Esophagus muscularis mucosa (tissue), 3 donors: ENCODE data around the gene FBXO10.

Experiments
- CTCF ChIP-seq, 3 experiments: fragments of 200-600 bp in 2 of 3; fragments of 450-650 bp in 1 of 3; sonication (generic) in 2 of 3; IDR thresholded peaks; one replicate each; pipeline ENCODE4 v1.5.1; 2017 to 2019; ENCODE audit warnings: antibody characterized with exemption in 3 of 3, mild to moderate bottlenecking in 2 of 3, moderate library complexity in 1 of 3
- POLR2AphosphoS5 ChIP-seq, 2 donors: sonication (generic); formaldehyde crosslinking; IDR thresholded peaks; one replicate each; pipeline ENCODE4 v1.6.1; 2017; ENCODE audit warnings: antibody characterized with exemption in 2 of 2

- TF ChIP-seq CTCF (IDR thresholded peaks at IDR 0.05) (no peak), POLR2AphosphoS5 (IDR thresholded peaks at IDR 0.05) (no peak)
Observed at GRCh38 chr9:37523916-37524315, 52.3 kb downstream of the FBXO10 start.
